Bronchial epithelial cell (primary cell): Measurements from ENCODE around the gene INSR. TPM values are rescaled to one million over a fixed set of nuclear protein-coding genes. Genes with fewer than 3 reads are reported as not detected.
"Not testable (repeated sequence)": the region's sequence is repeated elsewhere in the genome, so short reads cannot be mapped to it uniquely, and the experiment has no call there.

Source experiments
- DNase-seq: peaks from one replicate; pipeline ENCODE4 v3.0.0-alpha.2; 2010; ENCODE audit warnings: low read depth
- FAIRE-seq: peaks from 2 replicates; lab custom pipeline; 2011; peaks lifted over from hg19 to GRCh38; lab: Jason Lieb, UNC
- H3K27me3 ChIP-seq: 2 replicates; pipeline ENCODE4 v1.5.1; 2011; ENCODE audit warnings: low read length; ENCODE audit not compliant: control insufficient read depth, insufficient read depth
- H3K36me3 ChIP-seq: 2 replicates; pipeline ENCODE4 v1.5.1; 2011; ENCODE audit warnings: low read length; ENCODE audit not compliant: control insufficient read depth, insufficient read depth
- H3K4me3 ChIP-seq: 2 replicates; pipeline ENCODE4 v1.5.1; 2011; ENCODE audit warnings: mild to moderate bottlenecking, low read depth, low read length, control low read depth
- total RNA-seq: library from RNA; depleted of rRNA; stranded (reverse); fragments of >200 nt; gene quantifications from 2 replicates; pipeline ENCODE4 v1.2.1, GENCODE V29; 2014
- TF ChIP-seq, protein P1 (sequence below): IDR thresholded peaks from 2 replicates; pipeline ENCODE4 v1.5.1; 2011; ENCODE audit warnings: mild to moderate bottlenecking, moderate library complexity, low read length, control low read depth, inconsistent platforms; ENCODE audit not compliant: insufficient read depth, severe bottlenecking

The INSR gene
- total RNA-seq, 1 donor from 2014 or later: 6.1 TPM

GRCh38 chr19:7318176-7318575, 24.0 kb upstream of the INSR start:
- no peak for FAIRE-seq
- TF ChIP-seq, protein P1, sequence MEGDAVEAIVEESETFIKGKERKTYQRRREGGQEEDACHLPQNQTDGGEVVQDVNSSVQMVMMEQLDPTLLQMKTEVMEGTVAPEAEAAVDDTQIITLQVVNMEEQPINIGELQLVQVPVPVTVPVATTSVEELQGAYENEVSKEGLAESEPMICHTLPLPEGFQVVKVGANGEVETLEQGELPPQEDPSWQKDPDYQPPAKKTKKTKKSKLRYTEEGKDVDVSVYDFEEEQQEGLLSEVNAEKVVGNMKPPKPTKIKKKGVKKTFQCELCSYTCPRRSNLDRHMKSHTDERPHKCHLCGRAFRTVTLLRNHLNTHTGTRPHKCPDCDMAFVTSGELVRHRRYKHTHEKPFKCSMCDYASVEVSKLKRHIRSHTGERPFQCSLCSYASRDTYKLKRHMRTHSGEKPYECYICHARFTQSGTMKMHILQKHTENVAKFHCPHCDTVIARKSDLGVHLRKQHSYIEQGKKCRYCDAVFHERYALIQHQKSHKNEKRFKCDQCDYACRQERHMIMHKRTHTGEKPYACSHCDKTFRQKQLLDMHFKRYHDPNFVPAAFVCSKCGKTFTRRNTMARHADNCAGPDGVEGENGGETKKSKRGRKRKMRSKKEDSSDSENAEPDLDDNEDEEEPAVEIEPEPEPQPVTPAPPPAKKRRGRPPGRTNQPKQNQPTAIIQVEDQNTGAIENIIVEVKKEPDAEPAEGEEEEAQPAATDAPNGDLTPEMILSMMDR: no peak
- no peak overlapping the region for H3K4me3 ChIP-seq
- no peak for DNase-seq
- no peaks in the 10 kb centered on the region for H3K36me3 ChIP-seq
- H3K27me3 ChIP-seq: no peaks in the 10 kb centered on the region

DNA sequence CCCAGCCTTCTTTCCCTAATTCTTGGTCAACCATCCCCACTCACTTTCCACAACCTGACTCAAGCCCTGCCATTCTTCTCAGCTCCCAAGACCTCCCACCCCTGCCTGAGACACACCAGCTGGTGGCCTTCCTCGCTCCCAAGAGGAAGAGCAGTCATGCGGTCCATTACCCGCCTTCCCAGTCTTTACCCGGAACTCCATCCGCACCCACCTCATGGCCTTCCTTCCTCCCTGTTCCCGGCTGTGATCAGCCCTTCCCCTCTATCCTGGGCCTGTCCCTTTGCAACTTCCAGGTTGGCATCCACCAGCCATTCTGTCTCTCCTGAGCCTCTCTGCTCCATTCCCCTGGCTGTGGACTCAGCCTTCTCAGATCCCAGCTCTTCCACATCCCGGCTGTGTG, 18.6 kb upstream of the INSR start:
- Histone ChIP-seq H3K4me3 (no peak overlapping the region), H3K36me3 (no peaks in the 10 kb centered on the region), H3K27me3 (no peaks in the 10 kb centered on the region)
- FAIRE-seq (no peak), DNase-seq (no peak)
- TF ChIP-seq, protein P1: no peak

DNA sequence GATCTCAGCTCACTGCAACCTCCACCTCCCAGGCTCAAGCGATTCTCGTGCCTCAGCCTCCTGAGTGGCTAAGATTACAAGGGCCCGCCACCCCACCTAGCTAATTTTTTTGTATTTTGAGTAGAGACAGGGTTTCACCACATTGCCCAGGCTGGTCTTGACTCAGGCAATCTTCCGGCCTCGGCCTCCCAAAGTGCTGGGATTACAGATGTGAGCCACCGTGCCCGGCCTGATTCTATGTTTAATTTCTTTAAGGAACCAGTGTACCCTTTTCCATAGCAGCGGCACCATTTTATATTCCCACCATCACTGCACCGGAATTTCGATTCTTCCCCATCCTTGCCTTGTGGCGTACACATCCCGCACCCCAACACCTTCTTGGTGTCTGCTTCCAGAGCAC, 17.7 kb upstream of the INSR start:
- no peak overlapping the region for H3K4me3 ChIP-seq
- TF ChIP-seq, protein P1: no peak
- no peaks in the 10 kb centered on the region for H3K36me3 ChIP-seq
- FAIRE-seq (no peak), DNase-seq (no peak)
- H3K27me3 ChIP-seq: no peaks in the 10 kb centered on the region

DNA sequence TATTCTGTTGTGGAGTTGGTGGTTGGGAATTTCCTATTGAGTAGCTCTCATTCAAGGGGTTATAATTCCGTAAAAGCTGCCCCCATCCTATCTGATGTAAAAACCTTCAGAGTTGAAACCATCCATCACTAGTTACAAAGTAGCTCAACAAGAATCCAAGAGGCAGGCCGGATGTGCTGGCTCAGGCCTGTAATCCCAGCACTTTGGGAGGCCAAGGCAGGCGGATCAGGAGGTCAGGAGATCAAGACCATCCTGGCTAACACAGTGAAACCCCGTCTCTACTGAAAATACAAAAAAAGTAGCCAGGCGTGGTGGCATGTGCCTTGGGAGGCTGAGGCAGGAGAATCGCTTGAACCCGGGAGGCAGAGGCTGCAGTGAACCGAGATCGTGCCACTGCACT, 14.1 kb upstream of the INSR start:
- FAIRE-seq, H3K27me3 ChIP-seq: not testable (repeated sequence)

GRCh38 chr19:7307590-7308218, 13.5 kb upstream of the INSR start:
- no peak for DNase-seq
- H3K36me3 ChIP-seq: no peaks in the 10 kb centered on the region
- TF ChIP-seq, protein P1: no peak
- FAIRE-seq: no peak
- H3K27me3 ChIP-seq: no peaks in the 10 kb centered on the region
- no peak overlapping the region for H3K4me3 ChIP-seq

More for the DNA sequence above, 14.1 kb upstream of the INSR start:
- H3K4me3 ChIP-seq, H3K36me3 ChIP-seq, DNase-seq: not testable (repeated sequence)

DNA sequence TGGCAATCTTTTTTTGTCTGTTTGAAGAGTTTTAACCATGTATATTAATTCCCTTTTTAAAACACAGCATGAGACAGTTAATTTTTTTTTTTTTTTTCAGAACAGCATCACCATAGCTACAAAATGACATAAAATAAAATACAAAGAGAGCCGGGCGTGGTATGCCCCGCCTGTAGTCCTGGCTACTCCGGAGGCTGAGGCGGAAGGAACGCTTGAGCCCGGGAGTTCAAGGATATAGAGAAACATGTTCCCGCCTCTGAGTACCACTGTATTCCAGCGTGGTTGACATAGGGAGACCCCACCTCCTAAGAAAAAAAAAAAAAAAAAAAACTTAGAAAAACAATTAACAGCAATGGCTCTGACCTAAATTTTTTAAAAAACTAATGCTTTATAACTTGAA, 10.0 kb upstream of the INSR start:
- no peak overlapping the region for H3K4me3 ChIP-seq
- no peaks in the 10 kb centered on the region for H3K27me3 ChIP-seq
- no peaks in the 10 kb centered on the region for H3K36me3 ChIP-seq
- FAIRE-seq: no peak
- no peak for DNase-seq
- TF ChIP-seq, protein P1: no peak
